ENCODE results near the gene FAM117B. TPM values are rescaled to one million over a fixed set of nuclear protein-coding genes. Genes with fewer than 3 reads are reported as not detected.

Gene FAM117B
- total RNA-seq, 1 donor from 2014 or later, result 7.1 TPM

GRCh38 chr2:202815548-202816360, 181.0 kb downstream of the FAM117B start:
- peak; percentile 10 for DNase-seq

DNA sequence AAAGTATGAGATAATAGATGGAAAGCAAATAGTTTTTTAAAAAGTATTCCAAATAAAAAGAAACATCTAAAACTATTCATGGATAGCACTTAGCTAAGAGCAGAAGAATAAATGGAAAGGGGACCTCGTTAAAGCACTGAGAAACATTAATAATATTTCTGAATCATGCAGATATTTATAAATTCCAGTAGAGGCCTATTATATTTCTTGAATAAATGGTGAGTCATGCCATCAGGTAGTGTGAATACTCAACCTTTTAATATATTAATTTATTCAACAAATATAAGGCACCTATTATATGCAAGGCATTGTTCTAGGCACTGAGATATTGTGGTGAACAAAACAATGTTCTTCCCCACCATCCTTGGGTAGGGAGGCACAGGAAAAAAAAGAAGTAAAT, 183.0 kb downstream of the FAM117B start:
- no peak for DNase-seq

- no peak for DNase-seq
These were observed 183.6 kb downstream of the FAM117B start for GRCh38 chr2:202818321-202818720.

Small RNA genes lying within 50 kb of the gene (small RNA-seq; reads per million reads assigned to genes)
- not detected for gene MTND4LP17 (ENCODE audit: low replicate concordance)

Other genes starting within 250 kb of the FAM117B start
- 13.5 TPM for gene ICA1L, start 236.8 kb downstream of the FAM117B start, total RNA-seq